H1 (cell line): ENCODE data around the gene OR2T27. TPM values are rescaled to one million over a fixed set of nuclear protein-coding genes. Genes with fewer than 3 reads are reported as not detected.
"Not testable (repeated sequence)": the region's sequence is repeated elsewhere in the genome, so short reads cannot be mapped to it uniquely, and the experiment has no call there.

ENCODE experiments used
- CTCF ChIA-PET: fragments of 300-600 bp; sonication (Branson Sonifier 250); formaldehyde crosslinking; loops from one replicate; lab custom pipeline; 2021; ENCODE audit not compliant: partially characterized antibody; lab: Charles Lee
- POLR2A ChIA-PET: fragments of 300-600 bp; sonication (Branson Sonifier 250); formaldehyde crosslinking; loops from one replicate; lab custom pipeline; 2021; ENCODE audit warnings: inconsistent platforms; ENCODE audit not compliant: partially characterized antibody; lab: Charles Lee
- DNase-seq, 2 experiments: peaks; one replicate each; pipeline versions ENCODE4 v3.0.0 to v3.0.0-alpha.2; 2010 to 2022; ENCODE audit warnings: low spot score in 2 of 2, low read depth in 1 of 2, mixed read lengths in 1 of 2
- FAIRE-seq: peaks from 2 replicates; lab custom pipeline; 2011; peaks lifted over from hg19 to GRCh38; lab: Jason Lieb, UNC
- H2AFZ ChIP-seq: 2 replicates; pipeline ENCODE4 v1.8.1; 2012; ENCODE audit warnings: low read length, inconsistent platforms
- H2AK5ac ChIP-seq: 2 replicates; pipeline ENCODE4 v1.6.1; 2013; ENCODE audit warnings: low read depth, low read length
- H2BK120ac ChIP-seq: replicated peaks from 2 replicates; pipeline ENCODE3; 2013; ENCODE audit warnings: low read depth, low read length, inconsistent platforms
- H2BK12ac ChIP-seq: 2 replicates; pipeline ENCODE4 v1.6.1; 2013; ENCODE audit warnings: low read depth, low read length
- H2BK15ac ChIP-seq: 2 replicates; pipeline ENCODE4 v1.6.1; 2013; ENCODE audit warnings: low read length
- H2BK20ac ChIP-seq: 2 replicates; pipeline ENCODE4 v1.6.1; 2013; ENCODE audit warnings: low read length
- H2BK5ac ChIP-seq: 2 replicates; pipeline ENCODE4 v1.6.1; 2013; ENCODE audit warnings: low read depth, low read length
- H3K14ac ChIP-seq: 2 replicates; pipeline ENCODE4 v1.6.1; 2013; ENCODE audit warnings: inconsistent platforms; ENCODE audit not compliant: insufficient read length
- H3K18ac ChIP-seq: 2 replicates; pipeline ENCODE4 v1.6.1; 2013; ENCODE audit warnings: low read length; ENCODE audit errors: extremely low read depth
- H3K23ac ChIP-seq: 2 replicates; pipeline ENCODE4 v1.6.1; 2013; ENCODE audit warnings: inconsistent platforms; ENCODE audit not compliant: insufficient read length
- H3K23me2 ChIP-seq: 2 replicates; pipeline ENCODE4 v1.6.1; 2013; ENCODE audit warnings: low read depth, low read length
- H3K27ac ChIP-seq: 2 replicates; pipeline ENCODE4 v1.6.1; 2011; ENCODE audit warnings: low read depth, low read length, inconsistent platforms
- H3K27me3 ChIP-seq, 4 experiments: replicated peaks in 1 of 4; 1 replicate in 1 of 4; 2 replicates in 3 of 4; pipeline versions ENCODE4 v1.6.1 to v1.8.1; 2011 to 2013; ENCODE audit warnings: low read length in 3 of 4, mild to moderate bottlenecking in 3 of 4, inconsistent platforms in 2 of 4, mixed read lengths in 2 of 4, moderate library complexity in 1 of 4; ENCODE audit not compliant: control insufficient read depth in 3 of 4, insufficient read depth in 3 of 4; ENCODE audit errors: extremely low read depth in 1 of 4
- H3K36me3 ChIP-seq, 4 experiments: 2 replicates each; pipeline versions ENCODE4 v1.6.1 to v1.8.1; 2011 to 2013; ENCODE audit warnings: mild to moderate bottlenecking in 4 of 4, low read length in 3 of 4, moderate library complexity in 2 of 4, control low read depth in 1 of 4, inconsistent platforms in 1 of 4; ENCODE audit not compliant: insufficient read depth in 4 of 4, control insufficient read depth in 2 of 4
- H3K4ac ChIP-seq: replicated peaks from 2 replicates; pipeline ENCODE3; 2013; ENCODE audit warnings: low read length, low read depth, mixed read lengths, inconsistent platforms; ENCODE audit not compliant: insufficient read length
- H3K4me1 ChIP-seq, 4 experiments: replicated peaks in 1 of 4; 1 replicate in 1 of 4; 2 replicates in 3 of 4; pipeline versions ENCODE4 v1.6.1 to v1.8.1; 2011 to 2013; ENCODE audit warnings: low read length in 3 of 4, inconsistent platforms in 2 of 4, mixed read lengths in 1 of 4; ENCODE audit not compliant: insufficient read depth in 4 of 4, control insufficient read depth in 3 of 4
- H3K4me2 ChIP-seq, 2 experiments: 2 replicates each; pipeline versions ENCODE4 v1.6.1 to v1.8.1; 2011 to 2013; ENCODE audit warnings: low read depth in 2 of 2, low read length in 2 of 2, control low read depth in 1 of 2, inconsistent platforms in 1 of 2, mild to moderate bottlenecking in 1 of 2; ENCODE audit not compliant: insufficient read depth in 1 of 2
- H3K4me3 ChIP-seq, 4 experiments: fragments of 200-600, 300-600 bp in 1 of 4; sonication (generic), shearing (Covaris generic), sonication (Bioruptor Twin) in 1 of 4; 2 replicates each; pipeline versions ENCODE4 v1.5.1 to v1.8.1; 2011 to 2016; ENCODE audit warnings: low read length in 4 of 4, low read depth in 3 of 4, control low read depth in 2 of 4, inconsistent platforms in 2 of 4, mild to moderate bottlenecking in 2 of 4, mixed read lengths in 1 of 4, moderate library complexity in 1 of 4; ENCODE audit not compliant: insufficient read depth in 2 of 4; ENCODE audit errors: extremely low read depth in 1 of 4
- H3K56ac ChIP-seq: replicated peaks from 2 replicates; pipeline ENCODE3; 2013; ENCODE audit warnings: low read depth, mild to moderate bottlenecking, mixed read lengths, low read length, inconsistent platforms; ENCODE audit not compliant: insufficient read length
- H3K79me1 ChIP-seq: 2 replicates; pipeline ENCODE4 v1.6.1; 2013; ENCODE audit warnings: low read depth, low read length, control low read depth
- H3K79me2 ChIP-seq, 2 experiments: 2 replicates each; pipeline versions ENCODE4 v1.6.1 to v1.8.1; 2012 to 2013; ENCODE audit warnings: low read length in 2 of 2, mild to moderate bottlenecking in 2 of 2, inconsistent platforms in 1 of 2; ENCODE audit not compliant: insufficient read depth in 2 of 2, control insufficient read depth in 1 of 2
- H3K9ac ChIP-seq, 4 experiments: replicated peaks in 1 of 4; 1 replicate in 1 of 4; 2 replicates in 3 of 4; pipeline versions ENCODE4 v1.6.1 to v1.8.1; 2011 to 2013; ENCODE audit warnings: low read depth in 3 of 4, low read length in 3 of 4, control low read depth in 2 of 4, mild to moderate bottlenecking in 2 of 4, moderate library complexity in 2 of 4, inconsistent platforms in 1 of 4; ENCODE audit errors: extremely low read depth in 1 of 4
- H3K9me3 ChIP-seq, 2 experiments: 2 replicates each; pipeline versions ENCODE4 v1.6.1 to v1.8.1; 2012 to 2013; ENCODE audit warnings: mild to moderate bottlenecking in 2 of 2, moderate library complexity in 2 of 2, control low read depth in 1 of 2, inconsistent platforms in 1 of 2, low read depth in 1 of 2, low read length in 1 of 2, mixed read lengths in 1 of 2; ENCODE audit not compliant: insufficient read depth in 2 of 2
- H4K20me1 ChIP-seq, 2 experiments: replicated peaks in 1 of 2; 2 replicates each; pipeline versions ENCODE3 to v1.8.1; 2011 to 2013; ENCODE audit warnings: inconsistent platforms in 2 of 2, low read length in 2 of 2, mild to moderate bottlenecking in 1 of 2; ENCODE audit not compliant: insufficient read depth in 2 of 2, control insufficient read depth in 1 of 2
- H4K5ac ChIP-seq: 2 replicates; pipeline ENCODE4 v1.6.1; 2013; ENCODE audit warnings: low read length, low read depth, mixed read lengths, inconsistent platforms; ENCODE audit not compliant: insufficient read length
- H4K8ac ChIP-seq: 2 replicates; pipeline ENCODE4 v1.8.0; 2013; ENCODE audit warnings: mild to moderate bottlenecking, moderate library complexity, low read length, inconsistent platforms; ENCODE audit not compliant: insufficient read depth; ENCODE audit errors: extremely low read depth
- H4K91ac ChIP-seq: replicated peaks from 2 replicates; pipeline ENCODE3; 2013; ENCODE audit warnings: low read length, mixed read lengths, inconsistent platforms; ENCODE audit not compliant: insufficient read length
- WGBS, 2 experiments: shearing (Covaris generic) in 1 of 2; methylation state at CpG; one replicate each; pipeline versions ENCODE4 v1.1.6 to v1.1.7; 2013 to 2015; ENCODE audit warnings: low lambda C conversion rate in 2 of 2, mixed read lengths in 2 of 2, inconsistent platforms in 1 of 2, low coverage in 1 of 2, missing lambda C conversion rate in 1 of 2; ENCODE audit not compliant: insufficient replicate concordance in 2 of 2, insufficient coverage in 1 of 2, insufficient read length in 1 of 2; ENCODE audit errors: extremely low coverage in 1 of 2, missing lambda C conversion rate in 1 of 2; 5-methylcytosine and 5-hydroxymethylcytosine counted together
- polyA plus RNA-seq, 7 experiments: library from polyadenylated mRNA; depleted of rRNA in 3 of 7; stranded (reverse) in 5 of 7; unstranded in 2 of 7; fragments of >200 nt in 5 of 7; fragments of 200-250 nt in 2 of 7; gene quantifications; 1 replicate in 5 of 7; 2 replicates in 1 of 7; 4 replicates in 1 of 7; pipeline versions ENCODE4 v1.2.1 to v1.2.3, GENCODE V29; 2011 to 2013; ENCODE audit warnings: missing spikeins in 2 of 7, mixed read lengths in 2 of 7
- total RNA-seq: library from RNA; stranded (reverse); fragmentation: NEBNext Ultra II Directional; extraction: Animal tissue kit (Norgen Biotek cat#: 25700); gene quantifications from 2 replicates; pipeline ENCODE4 v1.2.1, GENCODE V29; 2021

Gene OR2T27
- total and polyA plus RNA-seq, 2 of the 8 experiments (the other 6 are each of a cell fraction or from before 2014, with no cell fraction given) = not detected

- H4K8ac ChIP-seq, H3K79me1 ChIP-seq, H3K18ac ChIP-seq, H2BK15ac ChIP-seq, H3K9ac ChIP-seq, H3K4me2 ChIP-seq, CTCF ChIA-PET, H2AFZ ChIP-seq, H2BK12ac ChIP-seq, H3K79me2 ChIP-seq, H2AK5ac ChIP-seq, H3K4me1 ChIP-seq, H2BK120ac ChIP-seq, H4K91ac ChIP-seq, H3K27ac ChIP-seq, H3K14ac ChIP-seq, H3K4ac ChIP-seq, H2BK5ac ChIP-seq, H4K5ac ChIP-seq, H3K4me3 ChIP-seq, H3K23ac ChIP-seq, H4K20me1 ChIP-seq, FAIRE-seq, DNase-seq, H3K56ac ChIP-seq, H2BK20ac ChIP-seq, H3K27me3 ChIP-seq, H3K36me3 ChIP-seq, H3K23me2 ChIP-seq, POLR2A ChIA-PET: not testable (repeated sequence)
- WGBS, 2 experiments = 73% methylated on average over 2 of the region's 6 CpGs; no CpG with 5 or more reads in 1 of the 2 experiments
- H3K9me3 ChIP-seq = peaks cover 3 to 12% of the 10 kb centered on the region in 2 experiments; a peak in 3 of 4 replicates
These were observed 1.5 kb upstream of the OR2T27 start for GRCh38 chr1:248656797-248657196.

GRCh38 chr1:248648770-248649536 lies 6.4 kb downstream of the OR2T27 start:
- H3K27ac ChIP-seq, H4K20me1 ChIP-seq, H3K4me2 ChIP-seq, H3K23ac ChIP-seq, DNase-seq, H2BK20ac ChIP-seq, H3K27me3 ChIP-seq, H2BK5ac ChIP-seq, H3K4me3 ChIP-seq, H2BK12ac ChIP-seq, H3K9me3 ChIP-seq, H3K56ac ChIP-seq, CTCF ChIA-PET, H4K5ac ChIP-seq, H3K14ac ChIP-seq, H2AFZ ChIP-seq, H2BK15ac ChIP-seq, H3K18ac ChIP-seq, H2BK120ac ChIP-seq, H3K79me1 ChIP-seq, H3K4ac ChIP-seq, H4K8ac ChIP-seq, H4K91ac ChIP-seq, FAIRE-seq, H3K4me1 ChIP-seq, H3K36me3 ChIP-seq, POLR2A ChIA-PET, H2AK5ac ChIP-seq, H3K79me2 ChIP-seq, H3K9ac ChIP-seq, H3K23me2 ChIP-seq: not testable (repeated sequence)
- no CpG with 5 or more reads among the region's 1 CpG for WGBS, 2 experiments
